Panc1 (cell line): ENCODE data around the gene MYT1.

Source experiments
- POLR2AphosphoS5 ChIP-seq: IDR thresholded peaks from 2 replicates; pipeline ENCODE4 v1.6.1; 2012; ENCODE audit warnings: mild to moderate bottlenecking, low read depth, low read length, moderate library complexity
- SIN3A ChIP-seq: IDR thresholded peaks from 2 replicates; pipeline ENCODE4 v1.6.1; 2012; ENCODE audit warnings: low read depth, mild to moderate bottlenecking, low read length, moderate library complexity, borderline replicate concordance; ENCODE audit not compliant: insufficient read depth
- TF ChIP-seq, protein P1 (sequence below): fragments of 450-650 bp; IDR thresholded peaks from 2 replicates; pipeline ENCODE4 v1.5.1; 2017; ENCODE audit warnings: mild to moderate bottlenecking
- TF ChIP-seq, protein P2 (sequence below), 2 experiments: IDR thresholded peaks; 2 replicates each; pipeline ENCODE4 v1.6.1; 2011 to 2012; ENCODE audit warnings: low read depth in 2 of 2, control low read depth in 1 of 2, low read length in 1 of 2, mild to moderate bottlenecking in 1 of 2, moderate library complexity in 1 of 2; ENCODE audit not compliant: insufficient read depth in 1 of 2

DNA sequence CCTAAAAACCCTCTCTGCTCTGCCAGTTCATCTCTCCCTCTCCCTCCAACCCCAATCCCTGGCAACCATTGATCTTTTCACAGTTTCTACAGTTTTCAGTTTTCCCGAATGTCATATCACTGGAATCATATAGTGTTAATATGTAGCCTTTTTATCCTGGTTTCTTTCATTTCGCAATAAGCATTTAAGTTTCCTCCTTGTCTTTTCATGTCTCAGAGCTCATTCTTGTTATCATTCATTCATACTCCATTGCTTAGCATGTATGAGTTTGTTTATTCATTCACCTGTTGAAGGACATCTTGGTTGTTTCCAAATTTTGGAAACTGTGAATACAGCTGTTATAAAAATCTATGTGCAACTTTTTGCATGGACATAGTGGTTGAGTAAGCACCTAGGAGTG is 85.8 kb downstream of the MYT1 start:
- TF ChIP-seq, protein P1, sequence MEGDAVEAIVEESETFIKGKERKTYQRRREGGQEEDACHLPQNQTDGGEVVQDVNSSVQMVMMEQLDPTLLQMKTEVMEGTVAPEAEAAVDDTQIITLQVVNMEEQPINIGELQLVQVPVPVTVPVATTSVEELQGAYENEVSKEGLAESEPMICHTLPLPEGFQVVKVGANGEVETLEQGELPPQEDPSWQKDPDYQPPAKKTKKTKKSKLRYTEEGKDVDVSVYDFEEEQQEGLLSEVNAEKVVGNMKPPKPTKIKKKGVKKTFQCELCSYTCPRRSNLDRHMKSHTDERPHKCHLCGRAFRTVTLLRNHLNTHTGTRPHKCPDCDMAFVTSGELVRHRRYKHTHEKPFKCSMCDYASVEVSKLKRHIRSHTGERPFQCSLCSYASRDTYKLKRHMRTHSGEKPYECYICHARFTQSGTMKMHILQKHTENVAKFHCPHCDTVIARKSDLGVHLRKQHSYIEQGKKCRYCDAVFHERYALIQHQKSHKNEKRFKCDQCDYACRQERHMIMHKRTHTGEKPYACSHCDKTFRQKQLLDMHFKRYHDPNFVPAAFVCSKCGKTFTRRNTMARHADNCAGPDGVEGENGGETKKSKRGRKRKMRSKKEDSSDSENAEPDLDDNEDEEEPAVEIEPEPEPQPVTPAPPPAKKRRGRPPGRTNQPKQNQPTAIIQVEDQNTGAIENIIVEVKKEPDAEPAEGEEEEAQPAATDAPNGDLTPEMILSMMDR = no peak
- TF ChIP-seq SIN3A (no peak), POLR2AphosphoS5 (no peak)
- TF ChIP-seq, protein P2, sequence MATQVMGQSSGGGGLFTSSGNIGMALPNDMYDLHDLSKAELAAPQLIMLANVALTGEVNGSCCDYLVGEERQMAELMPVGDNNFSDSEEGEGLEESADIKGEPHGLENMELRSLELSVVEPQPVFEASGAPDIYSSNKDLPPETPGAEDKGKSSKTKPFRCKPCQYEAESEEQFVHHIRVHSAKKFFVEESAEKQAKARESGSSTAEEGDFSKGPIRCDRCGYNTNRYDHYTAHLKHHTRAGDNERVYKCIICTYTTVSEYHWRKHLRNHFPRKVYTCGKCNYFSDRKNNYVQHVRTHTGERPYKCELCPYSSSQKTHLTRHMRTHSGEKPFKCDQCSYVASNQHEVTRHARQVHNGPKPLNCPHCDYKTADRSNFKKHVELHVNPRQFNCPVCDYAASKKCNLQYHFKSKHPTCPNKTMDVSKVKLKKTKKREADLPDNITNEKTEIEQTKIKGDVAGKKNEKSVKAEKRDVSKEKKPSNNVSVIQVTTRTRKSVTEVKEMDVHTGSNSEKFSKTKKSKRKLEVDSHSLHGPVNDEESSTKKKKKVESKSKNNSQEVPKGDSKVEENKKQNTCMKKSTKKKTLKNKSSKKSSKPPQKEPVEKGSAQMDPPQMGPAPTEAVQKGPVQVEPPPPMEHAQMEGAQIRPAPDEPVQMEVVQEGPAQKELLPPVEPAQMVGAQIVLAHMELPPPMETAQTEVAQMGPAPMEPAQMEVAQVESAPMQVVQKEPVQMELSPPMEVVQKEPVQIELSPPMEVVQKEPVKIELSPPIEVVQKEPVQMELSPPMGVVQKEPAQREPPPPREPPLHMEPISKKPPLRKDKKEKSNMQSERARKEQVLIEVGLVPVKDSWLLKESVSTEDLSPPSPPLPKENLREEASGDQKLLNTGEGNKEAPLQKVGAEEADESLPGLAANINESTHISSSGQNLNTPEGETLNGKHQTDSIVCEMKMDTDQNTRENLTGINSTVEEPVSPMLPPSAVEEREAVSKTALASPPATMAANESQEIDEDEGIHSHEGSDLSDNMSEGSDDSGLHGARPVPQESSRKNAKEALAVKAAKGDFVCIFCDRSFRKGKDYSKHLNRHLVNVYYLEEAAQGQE (IDR thresholded peaks at IDR 0.05; ENCODE audit: insufficient read depth in 1 of 2, low read depth in 2 of 2, low read length in 1 of 2) = no peak
